ENCODE measurements around the gene PAQR7. TPM values are rescaled to one million over a fixed set of nuclear protein-coding genes. Genes with fewer than 3 reads are reported as not detected.
A peak's percentile ranks its signal among the peaks of the same experiment; 100 is the strongest.
"Not testable (repeated sequence)": the region's sequence is repeated elsewhere in the genome, so short reads cannot be mapped to it uniquely, and the experiment has no call there.

PAQR7 gene
- total RNA-seq, 1 experiment from 2014 or later: 3.2 TPM

GRCh38 chr1:25848531-25848930 lies 27.0 kb downstream of the PAQR7 start:
- DNase-seq (ENCODE audit: low spot score): no peak

GRCh38 chr1:25847929-25848328 lies 27.6 kb downstream of the PAQR7 start:
- DNase-seq (ENCODE audit: low spot score): no peak

GRCh38 chr1:25845664-25846063 lies 29.8 kb downstream of the PAQR7 start:
- no peak for DNase-seq (ENCODE audit: low spot score)

GRCh38 chr1:25844536-25845337 lies 30.8 kb downstream of the PAQR7 start:
- no peak for DNase-seq (ENCODE audit: low spot score)

- DNase-seq (ENCODE audit: low spot score): no peak
These were observed 32.0 kb downstream of the PAQR7 start for GRCh38 chr1:25843483-25843882.

- DNase-seq (ENCODE audit: low spot score): not testable (repeated sequence)
These were observed 35.7 kb downstream of the PAQR7 start for GRCh38 chr1:25839808-25840207.

- DNase-seq (ENCODE audit: low spot score): no peak
These were observed 38.1 kb downstream of the PAQR7 start for GRCh38 chr1:25837262-25837875.

- no peak for DNase-seq (ENCODE audit: low spot score)
These were observed 38.8 kb downstream of the PAQR7 start for GRCh38 chr1:25836695-25837094.

GRCh38 chr1:25834894-25835293 lies 40.6 kb downstream of the PAQR7 start:
- DNase-seq (ENCODE audit: low spot score): no peak

GRCh38 chr1:25833158-25833557 lies 42.4 kb downstream of the PAQR7 start:
- no peak for DNase-seq (ENCODE audit: low spot score)

GRCh38 chr1:25832336-25833037 lies 43.0 kb downstream of the PAQR7 start:
- no peak for DNase-seq (ENCODE audit: low spot score)

- DNase-seq (ENCODE audit: low spot score): no peak
These were observed 43.8 kb downstream of the PAQR7 start for GRCh38 chr1:25831569-25832196.

GRCh38 chr1:25829046-25829445 lies 46.5 kb downstream of the PAQR7 start:
- no peak for DNase-seq (ENCODE audit: low spot score)

GRCh38 chr1:25828491-25828890 lies 47.0 kb downstream of the PAQR7 start:
- no peak for DNase-seq (ENCODE audit: low spot score)

GRCh38 chr1:25826571-25826970 lies 48.9 kb downstream of the PAQR7 start:
- DNase-seq (ENCODE audit: low spot score): no peak

GRCh38 chr1:25825605-25826004 lies 49.9 kb downstream of the PAQR7 start:
- no peak for DNase-seq (ENCODE audit: low spot score)

GRCh38 chr1:25821630-25822091 lies 53.8 kb downstream of the PAQR7 start:
- DNase-seq (ENCODE audit: low spot score): no peak

- no peak for DNase-seq (ENCODE audit: low spot score)
These were observed 54.4 kb downstream of the PAQR7 start for GRCh38 chr1:25821112-25821476.

GRCh38 chr1:25820247-25821111 lies 55.0 kb downstream of the PAQR7 start:
- no peak for DNase-seq (ENCODE audit: low spot score)

- peak; percentile 70 for DNase-seq (ENCODE audit: low spot score)
These were observed 55.8 kb downstream of the PAQR7 start, which contains the start of gene MTFR1L for GRCh38 chr1:25819491-25820246. TSS of gene MTFR1L (plus strand) at chr1:25819954. CDS start at chr1:25823105, 3,151 bp downstream.
